HepG2 (cell line): ENCODE measurements around the gene MYL11. TPM values are rescaled to one million over a fixed set of nuclear protein-coding genes. Genes with fewer than 3 reads are reported as not detected.
"Not testable (repeated sequence)": the region's sequence is repeated elsewhere in the genome, so short reads cannot be mapped to it uniquely, and the experiment has no call there.

Experiments used
- ATAC-seq: fragments of 200-7000 bp; cut with Tn5 transposase; 3 replicates; pipeline ENCODE4 v1.9.1; 2020; ENCODE audit warnings: mild to moderate bottlenecking, moderate library complexity
- BruUV-seq: library from RNA; stranded (reverse); fragments of 400-500 nt; replicated peaks from 2 replicates; lab custom pipeline; 2021; lab: Mats Ljungman, UMichigan
- CTCF ChIA-PET: fragments of 300-600 bp; formaldehyde crosslinking; extraction: SDS; loops from one replicate; lab custom pipeline; 2021; ENCODE audit warnings: low total read pairs, inconsistent platforms, low intra/inter-chr PET ratio; lab: Yijun Ruan, JAX
- POLR2A ChIA-PET: fragments of 350-600 bp; sonication (Branson Sonifier 250); formaldehyde crosslinking; loops from one replicate; lab custom pipeline; 2020; ENCODE audit warnings: antibody characterized with exemption, inconsistent platforms; lab: Yijun Ruan, JAX
- DNase-seq: peaks from one replicate; pipeline ENCODE4 v3.0.0-alpha.2; 2015; ENCODE audit warnings: low spot score
- FAIRE-seq: peaks from 3 replicates; lab custom pipeline; 2011; peaks lifted over from hg19 to GRCh38; lab: Jason Lieb, UNC
- H2AFZ ChIP-seq: one replicate; pipeline ENCODE4 v1.6.1; 2011; ENCODE audit warnings: low read length, inconsistent platforms
- H3K27ac ChIP-seq: fragments of 300-600 bp; 3 replicates; pipeline ENCODE4 v1.8.0; 2011; ENCODE audit warnings: mixed run types, mild to moderate bottlenecking, mixed read lengths, low read length, inconsistent platforms; ENCODE audit not compliant: insufficient read depth; ENCODE audit errors: extremely low read length
- H3K27me3 ChIP-seq, 2 experiments: fragments of 200-600 bp in 1 of 2; 2 replicates in 1 of 2; 3 replicates in 1 of 2; pipeline versions ENCODE4 v1.6.0 to v1.8.0; 2011; ENCODE audit warnings: low read length in 2 of 2, mild to moderate bottlenecking in 2 of 2, moderate library complexity in 2 of 2, inconsistent platforms in 1 of 2; ENCODE audit not compliant: insufficient read depth in 2 of 2, control insufficient read depth in 1 of 2
- H3K36me3 ChIP-seq, 2 experiments: fragments of 200-600 bp in 1 of 2; replicated peaks in 1 of 2; 2 replicates in 1 of 2; 3 replicates in 1 of 2; pipeline versions ENCODE4 v1.5.1 to v1.8.0; 2011; ENCODE audit warnings: low read length in 2 of 2, inconsistent platforms in 1 of 2; ENCODE audit not compliant: insufficient read depth in 2 of 2, control insufficient read depth in 1 of 2
- H3K4me1 ChIP-seq: 2 replicates; pipeline ENCODE4 v1.5.1; 2012; ENCODE audit warnings: low read length, inconsistent platforms; ENCODE audit not compliant: insufficient read depth
- H3K4me2 ChIP-seq: 2 replicates; pipeline ENCODE4 v1.6.0; 2011; ENCODE audit warnings: low read depth, low read length, inconsistent platforms
- H3K4me3 ChIP-seq, 3 experiments: fragments of 200-600 bp in 1 of 3; sonication (generic), shearing (Covaris generic) in 1 of 3; replicated peaks in 1 of 3; 2 replicates each; pipeline ENCODE4 v1.5.1; 2011 to 2016; ENCODE audit warnings: low read length in 3 of 3, inconsistent platforms in 2 of 3, low read depth in 2 of 3, mild to moderate bottlenecking in 2 of 3, control low read depth in 1 of 3, mixed read lengths in 1 of 3; ENCODE audit not compliant: insufficient read depth in 1 of 3
- H3K79me2 ChIP-seq: one replicate; pipeline ENCODE4 v1.6.1; 2011; ENCODE audit warnings: low read length, inconsistent platforms; ENCODE audit not compliant: insufficient read depth
- H3K9ac ChIP-seq: 2 replicates; pipeline ENCODE4 v1.6.0; 2011; ENCODE audit warnings: mild to moderate bottlenecking, low read depth, low read length, inconsistent platforms; ENCODE audit not compliant: insufficient read depth
- H3K9me3 ChIP-seq: 2 replicates; pipeline ENCODE4 v1.5.1; 2012; ENCODE audit warnings: mild to moderate bottlenecking, low read length
- H4K20me1 ChIP-seq: 2 replicates; pipeline ENCODE4 v1.6.0; 2011; ENCODE audit warnings: inconsistent platforms, mild to moderate bottlenecking, low read length, moderate library complexity; ENCODE audit not compliant: insufficient read depth
- ELF1 ChIP-seq: sonication (generic); formaldehyde crosslinking; IDR thresholded peaks from 2 replicates; pipeline ENCODE4 v1.4.0; 2020; ENCODE audit warnings: missing genetic modification reagents
- HNF4A ChIP-seq: sonication (generic); formaldehyde crosslinking; IDR thresholded peaks from 2 replicates; pipeline ENCODE4 v1.4.0; 2020; ENCODE audit warnings: missing genetic modification reagents
- MYC ChIP-seq: sonication (generic); formaldehyde crosslinking; IDR thresholded peaks from 2 replicates; pipeline ENCODE4 v1.9.0; 2021; ENCODE audit warnings: missing genetic modification reagents, borderline replicate concordance
- PHF8 ChIP-seq: sonication (generic); formaldehyde crosslinking; IDR thresholded peaks from 2 replicates; pipeline ENCODE4 v1.5.0; 2020; ENCODE audit warnings: missing genetic modification reagents
- POLR2A ChIP-seq, 2 experiments: IDR thresholded peaks; 2 replicates each; pipeline ENCODE4 v1.6.1; 2011; ENCODE audit warnings: low read depth in 2 of 2, low read length in 2 of 2, mild to moderate bottlenecking in 1 of 2, moderate library complexity in 1 of 2; ENCODE audit not compliant: insufficient read depth in 1 of 2
- POLR2AphosphoS5 ChIP-seq: IDR thresholded peaks from 2 replicates; pipeline ENCODE4 v1.6.1; 2012; ENCODE audit warnings: low read depth, low read length
- SAP130 ChIP-seq: IDR thresholded peaks from 2 replicates; pipeline ENCODE4 v1.6.1; 2016; ENCODE audit warnings: low read depth
- ZFX ChIP-seq: sonication (generic); formaldehyde crosslinking; IDR thresholded peaks from 2 replicates; pipeline ENCODE4 v1.4.0; 2020; ENCODE audit warnings: mild to moderate bottlenecking, low read depth, missing genetic modification reagents, moderate library complexity
- ZKSCAN5 ChIP-seq: sonication (generic); formaldehyde crosslinking; IDR thresholded peaks from 2 replicates; pipeline ENCODE4 v1.5.1; 2020; ENCODE audit warnings: mild to moderate bottlenecking, missing genetic modification reagents
- WGBS: methylation state at CpG from one replicate; pipeline ENCODE4 v1.1.6; 2017; ENCODE audit warnings: low lambda C conversion rate; 5-methylcytosine and 5-hydroxymethylcytosine counted together
- in situ Hi-C: cut with HindIII; loops from 2 replicates; pipeline ENCODE4 v1.10.0; 2017; ENCODE audit warnings: low pct_unique_long_range_greater_than_20kb; ENCODE audit not compliant: extremely low pct_ligation_motif_present
- intact Hi-C: fragments of 100-400 bp; cut with micrococcal nuclease; formaldehyde crosslinking; loops from one replicate; pipeline ENCODE4 v1.10.0; 2022; ENCODE audit not compliant: unreplicated experiment
- polyA plus RNA-seq, 8 experiments: library from polyadenylated mRNA; depleted of rRNA in 3 of 8; stranded (reverse) in 7 of 8; unstranded in 1 of 8; fragments of >200 nt; fragmentation: Illumina TruSeq in 4 of 8; extraction: Trizol in 4 of 8; gene quantifications; 2 replicates each; pipeline versions ENCODE4 v1.2.1 to v1.2.3, GENCODE V29; 2011 to 2016; ENCODE audit warnings: low read depth in 4 of 8, missing spikeins in 1 of 8, mixed read lengths in 1 of 8; ENCODE audit not compliant: insufficient read depth in 1 of 8
- total RNA-seq, 5 experiments: library from RNA; depleted of rRNA; stranded (reverse); fragments of >200 nt; fragmentation: Illumina TruSeq; extraction: Trizol; gene quantifications; 2 replicates each; pipeline ENCODE4 v1.2.3, GENCODE V29; 2016; ENCODE audit warnings: low read depth in 1 of 5
- TF ChIP-seq, protein P1 (sequence below): sonication (generic); formaldehyde crosslinking; IDR thresholded peaks from 2 replicates; pipeline ENCODE4 v1.5.0; 2020; ENCODE audit warnings: mild to moderate bottlenecking, missing genetic modification reagents
- TF ChIP-seq, protein P2 (sequence below): sonication (generic); formaldehyde crosslinking; IDR thresholded peaks from 2 replicates; pipeline ENCODE4 v1.4.0; 2020; ENCODE audit warnings: missing genetic modification reagents
- TF ChIP-seq, protein P3 (sequence below): IDR thresholded peaks from 2 replicates; pipeline ENCODE4 v1.6.1; 2016; ENCODE audit warnings: mild to moderate bottlenecking
- TF ChIP-seq, protein P4 (sequence below): sonication (generic); formaldehyde crosslinking; IDR thresholded peaks from 2 replicates; pipeline ENCODE4 v1.4.0; 2020; ENCODE audit warnings: low read depth, missing genetic modification reagents

Gene MYL11
- total and polyA plus RNA-seq, 2 of the 13 experiments (the other 11 are each of a cell fraction or from before 2014, with no cell fraction given): not detected

DNA sequence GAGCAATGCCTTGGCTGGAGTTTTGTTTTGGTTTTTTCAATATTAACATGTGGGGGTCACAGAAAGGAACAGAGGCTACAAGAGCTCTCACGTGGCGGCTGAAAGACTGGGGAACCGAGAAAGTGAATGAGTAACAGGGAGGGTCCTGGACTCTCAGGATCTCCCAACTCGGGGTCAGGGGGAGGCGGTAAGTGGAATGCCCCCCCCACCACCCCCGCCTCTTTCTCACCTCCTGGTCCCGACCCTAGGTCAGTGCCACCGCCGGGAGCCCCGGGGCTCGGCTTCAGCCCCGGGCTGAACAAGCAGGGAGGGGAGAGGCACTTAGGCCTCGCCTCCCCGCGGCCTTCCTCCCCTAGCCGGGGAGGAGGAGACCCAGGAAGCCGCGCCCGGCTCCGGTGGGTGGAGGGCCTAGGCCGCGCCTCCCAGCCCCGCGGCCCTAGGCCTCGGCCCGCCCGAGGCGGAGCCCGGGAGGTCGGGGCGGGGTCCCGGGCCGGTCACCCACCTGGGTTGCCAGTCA is 40.1 kb upstream of the MYL11 start:
- intact Hi-C loops: loop anchor here (2.0 kb wide), 1 partner anchor 20 kb away; the partner anchor contains the start of gene CD2BP2
- peak overlapping the region; percentile 49; the same call in 1 of the 2 replicates for H3K4me2 ChIP-seq
- 0% methylated on average over 4 of the region's 33 CpGs for WGBS
- H3K27ac ChIP-seq: peak overlapping the region; percentile 99
- H3K79me2 ChIP-seq: peaks cover 52% of the 10 kb centered on the region
- POLR2A ChIA-PET: interaction anchor here (0.6 to 3.2 kb wide), 14 partner anchors 17 to 591 kb away, joined by 3 to 33 read pairs (median 8); partner anchors contain the start of genes ALDOA, CD2BP2, DCTPP1 and TBC1D10B
- H3K9ac ChIP-seq: peak overlapping the region; percentile 94
- DNase-seq (peak; percentile 86), ATAC-seq (peak; percentile 88)
- H2AFZ ChIP-seq, FAIRE-seq, BruUV-seq, H3K36me3 ChIP-seq, H4K20me1 ChIP-seq, H3K9me3 ChIP-seq, H3K27me3 ChIP-seq: not testable (repeated sequence)
- peaks cover 38% of the 10 kb centered on the region for H3K4me1 ChIP-seq
- in situ Hi-C loops: loop anchor here (25.0 kb wide), 1 partner anchor 747 kb away; no protein-coding TSS in a partner anchor
- CTCF ChIA-PET: interaction anchor here (1.2 kb wide), 1 partner anchor 18 kb away, joined by 3 read pairs; no protein-coding TSS in a partner anchor
- H3K4me3 ChIP-seq: peak overlapping the region; percentile 76 to 99 (median 95)
- TF ChIP-seq ZKSCAN5 (CRISPR knock-in tag) (peak; percentile 70; the same call in 1 of the 2 replicates), PHF8 (CRISPR knock-in tag) (peak; percentile 38; the same call in 1 of the 2 replicates), SAP130 (CRISPR knock-in tag) (0 out of 2 replicates have a peak, but pooled peaks have one; percentile 18), MYC (CRISPR knock-in tag) (peak; percentile 40; the same call in 1 of the 2 replicates), ZFX (peak; percentile 85), HNF4A (0 out of 2 replicates have a peak, but pooled peaks have one; percentile 11), POLR2AphosphoS5 (peak; percentile 40), ELF1 (CRISPR knock-in tag) (peak; percentile 25; the same call in 1 of the 2 replicates), POLR2A (IDR thresholded peaks at IDR 0.05; ENCODE audit: insufficient read depth in 1 of 2, low read depth in 2 of 2, low read length in 2 of 2) (0 out of 4 replicates have a peak, but pooled peaks of 1 of the 2 experiments have one; percentile 17)
- TF ChIP-seq, protein P1, sequence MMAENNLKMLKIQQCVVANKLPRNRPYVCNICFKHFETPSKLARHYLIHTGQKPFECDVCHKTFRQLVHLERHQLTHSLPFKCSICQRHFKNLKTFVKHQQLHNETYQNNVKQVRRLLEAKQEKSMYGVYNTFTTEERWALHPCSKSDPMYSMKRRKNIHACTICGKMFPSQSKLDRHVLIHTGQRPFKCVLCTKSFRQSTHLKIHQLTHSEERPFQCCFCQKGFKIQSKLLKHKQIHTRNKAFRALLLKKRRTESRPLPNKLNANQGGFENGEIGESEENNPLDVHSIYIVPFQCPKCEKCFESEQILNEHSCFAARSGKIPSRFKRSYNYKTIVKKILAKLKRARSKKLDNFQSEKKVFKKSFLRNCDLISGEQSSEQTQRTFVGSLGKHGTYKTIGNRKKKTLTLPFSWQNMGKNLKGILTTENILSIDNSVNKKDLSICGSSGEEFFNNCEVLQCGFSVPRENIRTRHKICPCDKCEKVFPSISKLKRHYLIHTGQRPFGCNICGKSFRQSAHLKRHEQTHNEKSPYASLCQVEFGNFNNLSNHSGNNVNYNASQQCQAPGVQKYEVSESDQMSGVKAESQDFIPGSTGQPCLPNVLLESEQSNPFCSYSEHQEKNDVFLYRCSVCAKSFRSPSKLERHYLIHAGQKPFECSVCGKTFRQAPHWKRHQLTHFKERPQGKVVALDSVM (CRISPR knock-in tag): peak; percentile 50; the same call in 1 of the 2 replicates
- TF ChIP-seq, protein P2, sequence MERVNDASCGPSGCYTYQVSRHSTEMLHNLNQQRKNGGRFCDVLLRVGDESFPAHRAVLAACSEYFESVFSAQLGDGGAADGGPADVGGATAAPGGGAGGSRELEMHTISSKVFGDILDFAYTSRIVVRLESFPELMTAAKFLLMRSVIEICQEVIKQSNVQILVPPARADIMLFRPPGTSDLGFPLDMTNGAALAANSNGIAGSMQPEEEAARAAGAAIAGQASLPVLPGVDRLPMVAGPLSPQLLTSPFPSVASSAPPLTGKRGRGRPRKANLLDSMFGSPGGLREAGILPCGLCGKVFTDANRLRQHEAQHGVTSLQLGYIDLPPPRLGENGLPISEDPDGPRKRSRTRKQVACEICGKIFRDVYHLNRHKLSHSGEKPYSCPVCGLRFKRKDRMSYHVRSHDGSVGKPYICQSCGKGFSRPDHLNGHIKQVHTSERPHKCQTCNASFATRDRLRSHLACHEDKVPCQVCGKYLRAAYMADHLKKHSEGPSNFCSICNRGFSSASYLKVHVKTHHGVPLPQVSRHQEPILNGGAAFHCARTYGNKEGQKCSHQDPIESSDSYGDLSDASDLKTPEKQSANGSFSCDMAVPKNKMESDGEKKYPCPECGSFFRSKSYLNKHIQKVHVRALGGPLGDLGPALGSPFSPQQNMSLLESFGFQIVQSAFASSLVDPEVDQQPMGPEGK (CRISPR knock-in tag): 0 out of 2 replicates have a peak, but pooled peaks have one; percentile 61
- TF ChIP-seq, protein P3, sequence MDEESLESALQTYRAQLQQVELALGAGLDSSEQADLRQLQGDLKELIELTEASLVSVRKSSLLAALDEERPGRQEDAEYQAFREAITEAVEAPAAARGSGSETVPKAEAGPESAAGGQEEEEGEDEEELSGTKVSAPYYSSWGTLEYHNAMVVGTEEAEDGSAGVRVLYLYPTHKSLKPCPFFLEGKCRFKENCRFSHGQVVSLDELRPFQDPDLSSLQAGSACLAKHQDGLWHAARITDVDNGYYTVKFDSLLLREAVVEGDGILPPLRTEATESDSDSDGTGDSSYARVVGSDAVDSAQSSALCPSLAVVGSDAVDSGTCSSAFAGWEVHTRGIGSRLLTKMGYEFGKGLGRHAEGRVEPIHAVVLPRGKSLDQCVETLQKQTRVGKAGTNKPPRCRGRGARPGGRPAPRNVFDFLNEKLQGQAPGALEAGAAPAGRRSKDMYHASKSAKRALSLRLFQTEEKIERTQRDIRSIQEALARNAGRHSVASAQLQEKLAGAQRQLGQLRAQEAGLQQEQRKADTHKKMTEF (CRISPR knock-in tag): peak; percentile 17; the same call in 1 of the 2 replicates
- TF ChIP-seq, protein P4, sequence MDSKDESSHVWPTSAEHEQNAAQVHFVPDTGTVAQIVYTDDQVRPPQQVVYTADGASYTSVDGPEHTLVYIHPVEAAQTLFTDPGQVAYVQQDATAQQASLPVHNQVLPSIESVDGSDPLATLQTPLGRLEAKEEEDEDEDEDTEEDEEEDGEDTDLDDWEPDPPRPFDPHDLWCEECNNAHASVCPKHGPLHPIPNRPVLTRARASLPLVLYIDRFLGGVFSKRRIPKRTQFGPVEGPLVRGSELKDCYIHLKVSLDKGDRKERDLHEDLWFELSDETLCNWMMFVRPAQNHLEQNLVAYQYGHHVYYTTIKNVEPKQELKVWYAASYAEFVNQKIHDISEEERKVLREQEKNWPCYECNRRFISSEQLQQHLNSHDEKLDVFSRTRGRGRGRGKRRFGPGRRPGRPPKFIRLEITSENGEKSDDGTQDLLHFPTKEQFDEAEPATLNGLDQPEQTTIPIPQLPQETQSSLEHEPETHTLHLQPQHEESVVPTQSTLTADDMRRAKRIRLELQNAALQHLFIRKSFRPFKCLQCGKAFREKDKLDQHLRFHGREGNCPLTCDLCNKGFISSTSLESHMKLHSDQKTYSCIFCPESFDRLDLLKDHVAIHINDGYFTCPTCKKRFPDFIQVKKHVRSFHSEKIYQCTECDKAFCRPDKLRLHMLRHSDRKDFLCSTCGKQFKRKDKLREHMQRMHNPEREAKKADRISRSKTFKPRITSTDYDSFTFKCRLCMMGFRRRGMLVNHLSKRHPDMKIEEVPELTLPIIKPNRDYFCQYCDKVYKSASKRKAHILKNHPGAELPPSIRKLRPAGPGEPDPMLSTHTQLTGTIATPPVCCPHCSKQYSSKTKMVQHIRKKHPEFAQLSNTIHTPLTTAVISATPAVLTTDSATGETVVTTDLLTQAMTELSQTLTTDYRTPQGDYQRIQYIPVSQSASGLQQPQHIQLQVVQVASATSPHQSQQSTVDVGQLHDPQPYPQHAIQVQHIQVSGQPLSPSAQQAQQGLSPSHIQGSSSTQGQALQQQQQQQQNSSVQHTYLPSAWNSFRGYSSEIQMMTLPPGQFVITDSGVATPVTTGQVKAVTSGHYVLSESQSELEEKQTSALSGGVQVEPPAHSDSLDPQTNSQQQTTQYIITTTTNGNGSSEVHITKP (CRISPR knock-in tag): peak; percentile 77; the same call in 1 of the 2 replicates
